COLO668 (cell line): ENCODE data around the gene STAT2.

Source experiments
- DNase-seq: peaks from one replicate; lab custom pipeline; 2025; ENCODE audit not compliant: unreplicated experiment; lab: John Stamatoyannopoulos, UW

STAT2 gene

DNA sequence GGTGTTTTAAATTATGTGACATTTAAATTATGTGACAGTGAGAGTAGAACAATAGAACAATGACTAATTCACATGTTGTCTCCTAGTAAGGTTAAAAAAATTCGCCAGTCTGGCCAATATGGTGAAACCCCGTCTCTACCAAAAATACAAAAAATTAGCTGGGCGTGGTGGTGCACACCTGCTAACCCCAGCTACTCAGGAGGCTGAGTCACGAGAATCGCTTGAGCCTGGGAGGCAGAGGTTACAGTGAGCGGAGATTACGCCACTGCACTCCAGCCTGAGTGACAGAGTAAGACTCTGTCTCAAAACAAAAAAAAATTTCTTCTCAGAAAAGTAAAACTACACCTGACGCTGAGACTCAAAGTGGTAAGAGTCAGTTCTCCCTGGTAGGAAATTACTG, 62.5 kb downstream of the STAT2 start:
- DNase-seq: no peak

DNA sequence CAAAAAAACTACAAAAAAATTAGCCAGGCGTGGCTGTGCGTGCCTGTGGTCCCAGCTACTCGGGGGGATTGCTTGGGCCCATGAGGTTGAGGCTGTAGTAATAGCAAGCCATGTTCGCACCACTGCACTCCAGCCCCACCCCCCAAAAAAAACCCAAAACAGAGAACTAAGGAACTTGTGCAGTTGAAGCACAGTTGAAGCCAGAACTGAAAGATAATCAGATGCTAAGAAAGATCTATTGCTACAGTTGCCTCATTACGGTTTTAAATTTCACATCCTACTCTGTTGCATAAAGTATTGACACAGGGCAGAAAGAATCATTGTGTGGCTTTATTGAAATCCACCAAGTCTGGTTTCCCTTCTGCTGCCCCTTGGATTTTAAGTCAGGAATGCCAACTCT, 63.6 kb downstream of the STAT2 start:
- DNase-seq: no peak

DNA sequence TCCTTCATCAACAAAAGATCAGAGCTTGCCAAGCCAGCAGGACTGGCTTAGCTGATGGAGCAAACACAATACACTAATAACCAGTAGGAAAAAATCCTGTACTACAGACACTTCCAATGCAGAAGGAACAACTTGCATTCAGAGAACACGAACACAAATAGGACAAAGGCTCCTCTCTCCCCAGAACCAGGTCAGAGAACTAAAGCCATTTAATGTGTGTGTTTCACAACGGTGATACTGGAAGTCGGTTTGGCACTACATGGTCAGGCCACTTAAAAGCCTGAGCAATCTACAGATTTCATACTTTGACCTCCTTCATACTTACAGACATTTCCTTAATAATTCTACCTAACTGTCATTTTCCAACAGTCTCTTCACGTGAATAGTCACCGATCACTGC, 66.1 kb downstream of the STAT2 start:
- no peak for DNase-seq
